ENCODE data around the gene LDLRAD4.

The LDLRAD4 gene

DNA sequence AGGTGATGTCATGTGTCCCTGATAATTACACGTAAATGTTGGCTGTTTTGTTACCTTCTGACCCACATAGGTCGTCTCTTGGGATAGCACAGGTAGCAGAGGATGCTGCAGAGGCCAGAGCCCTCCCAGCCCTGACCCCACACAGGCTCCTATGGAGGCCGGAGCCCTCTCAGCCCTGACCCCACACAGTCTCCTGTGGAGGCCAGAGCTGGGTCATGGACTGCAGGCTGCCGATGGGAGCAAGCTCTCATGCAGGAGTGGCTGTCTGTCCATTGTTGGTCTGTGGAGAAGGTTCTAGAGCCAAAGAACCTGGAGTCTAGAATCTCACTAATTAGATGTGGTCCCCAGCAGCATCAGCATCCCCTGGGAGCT is 155.5 kb downstream of the LDLRAD4 start:
- H3K4me3 ChIP-seq (ENCODE audit: low read length), result no peak overlapping the region
- no peaks in the 10 kb centered on the region for H3K36me3 ChIP-seq (ENCODE audit: insufficient read depth, low read length)
- peaks cover 10% of the 10 kb centered on the region for H3K4me1 ChIP-seq (ENCODE audit: control insufficient read depth, insufficient read depth, low read length)
- no peak overlapping the region for H3K9ac ChIP-seq (ENCODE audit: low read depth, low read length)
- no peaks in the 10 kb centered on the region for H3K9me3 ChIP-seq (replicated peaks; ENCODE audit: low read length)
- H3K4me2 ChIP-seq (ENCODE audit: low read length), result no peak overlapping the region
- no peaks in the 10 kb centered on the region for H3K27me3 ChIP-seq (ENCODE audit: control insufficient read depth, insufficient read depth, low read length)

GRCh38 chr18:13374468-13375301 is 156.1 kb downstream of the LDLRAD4 start:
- H3K4me1 ChIP-seq (ENCODE audit: control insufficient read depth, insufficient read depth, low read length), result peaks cover 10% of the 10 kb centered on the region

GRCh38 chr18:13375302-13376255 is 157.0 kb downstream of the LDLRAD4 start:
- Histone ChIP-seq H3K9me3 (replicated peaks; ENCODE audit: low read length) (no peaks in the 10 kb centered on the region), H3K27me3 (ENCODE audit: control insufficient read depth, insufficient read depth, low read length) (no peaks in the 10 kb centered on the region), H3K4me1 (ENCODE audit: control insufficient read depth, insufficient read depth, low read length) (peaks cover 10% of the 10 kb centered on the region), H3K4me3 (ENCODE audit: low read length) (peak overlapping the region; percentile 24), H3K9ac (ENCODE audit: low read depth, low read length) (no peak overlapping the region), H3K4me2 (ENCODE audit: low read length) (peak overlapping the region; percentile 40), H3K36me3 (ENCODE audit: insufficient read depth, low read length) (no peaks in the 10 kb centered on the region)

More at GRCh38 chr18:13374468-13375301, 156.1 kb downstream of the LDLRAD4 start:
- H3K4me2 ChIP-seq (ENCODE audit: low read length), result peak overlapping the region; percentile 40
- H3K9me3 ChIP-seq (replicated peaks; ENCODE audit: low read length), result no peaks in the 10 kb centered on the region
- no peak overlapping the region for H3K9ac ChIP-seq (ENCODE audit: low read depth, low read length)
- H3K4me3 ChIP-seq (ENCODE audit: low read length), result peak overlapping the region; percentile 24
- H3K27me3 ChIP-seq (ENCODE audit: control insufficient read depth, insufficient read depth, low read length), result no peaks in the 10 kb centered on the region
- H3K36me3 ChIP-seq (ENCODE audit: insufficient read depth, low read length), result no peaks in the 10 kb centered on the region

DNA sequence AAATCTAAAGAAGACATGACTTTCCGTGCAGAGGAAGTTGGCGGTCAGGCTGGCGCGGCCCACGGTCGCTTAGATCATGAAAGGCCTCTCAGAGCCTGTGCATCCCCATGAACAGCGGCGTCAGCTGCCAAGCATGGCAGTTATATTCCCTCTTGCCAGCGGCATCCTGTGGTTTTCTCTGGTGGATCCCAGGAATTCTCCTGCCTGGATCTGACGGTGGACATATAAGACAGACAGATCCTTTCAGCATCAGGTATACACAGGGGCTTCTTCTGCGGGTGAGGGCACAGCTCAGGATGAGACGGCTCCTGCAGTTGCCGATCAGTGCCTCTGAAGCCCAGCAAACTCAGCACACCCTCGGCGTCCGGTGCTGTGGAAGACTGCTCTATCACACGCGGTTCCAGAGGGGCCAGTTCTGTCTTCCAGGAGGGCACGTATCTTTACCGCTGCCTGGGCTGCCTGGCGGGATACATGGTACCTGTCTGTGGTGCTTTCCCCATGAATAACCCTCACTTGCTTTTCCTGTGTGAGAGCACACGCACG is 157.8 kb downstream of the LDLRAD4 start:
- no peak overlapping the region for H3K4me2 ChIP-seq (ENCODE audit: low read length)
- H3K9me3 ChIP-seq (replicated peaks; ENCODE audit: low read length), result no peaks in the 10 kb centered on the region
- no peaks in the 10 kb centered on the region for H3K36me3 ChIP-seq (ENCODE audit: insufficient read depth, low read length)
- H3K4me3 ChIP-seq (ENCODE audit: low read length), result no peak overlapping the region
- H3K9ac ChIP-seq (ENCODE audit: low read depth, low read length), result no peak overlapping the region
- H3K27me3 ChIP-seq (ENCODE audit: control insufficient read depth, insufficient read depth, low read length), result no peaks in the 10 kb centered on the region
- peaks cover 10% of the 10 kb centered on the region for H3K4me1 ChIP-seq (ENCODE audit: control insufficient read depth, insufficient read depth, low read length)

GRCh38 chr18:13376841-13377351 is 158.3 kb downstream of the LDLRAD4 start:
- Histone ChIP-seq H3K4me3 (ENCODE audit: low read length) (no peak overlapping the region), H3K9me3 (replicated peaks; ENCODE audit: low read length) (no peaks in the 10 kb centered on the region), H3K9ac (ENCODE audit: low read depth, low read length) (no peak overlapping the region), H3K4me1 (ENCODE audit: control insufficient read depth, insufficient read depth, low read length) (peaks cover 13% of the 10 kb centered on the region), H3K4me2 (ENCODE audit: low read length) (no peak overlapping the region), H3K36me3 (ENCODE audit: insufficient read depth, low read length) (no peaks in the 10 kb centered on the region), H3K27me3 (ENCODE audit: control insufficient read depth, insufficient read depth, low read length) (no peaks in the 10 kb centered on the region)

DNA sequence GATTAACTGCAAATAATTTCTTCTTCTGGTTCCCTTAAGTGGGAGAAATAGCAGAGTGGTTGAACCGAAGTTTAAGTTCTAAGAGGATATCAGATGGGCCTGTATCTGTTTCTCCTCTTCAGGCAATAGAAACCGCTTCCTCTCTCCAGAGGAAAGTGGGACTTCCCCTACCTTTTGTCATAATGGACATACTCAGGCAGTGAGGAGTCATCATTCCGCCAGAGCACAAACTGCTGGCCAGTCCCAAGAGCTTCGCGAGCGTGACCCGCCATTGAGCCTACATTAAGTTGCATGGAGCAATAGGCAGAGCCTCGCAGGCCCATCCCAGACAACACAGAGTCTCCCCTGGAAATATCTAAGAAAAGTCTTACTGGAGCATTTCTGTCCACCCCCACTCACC is 158.9 kb downstream of the LDLRAD4 start:
- no peaks in the 10 kb centered on the region for H3K27me3 ChIP-seq (ENCODE audit: control insufficient read depth, insufficient read depth, low read length)
- H3K4me2 ChIP-seq (ENCODE audit: low read length), result no peak overlapping the region
- H3K4me3 ChIP-seq (ENCODE audit: low read length), result no peak overlapping the region
- no peaks in the 10 kb centered on the region for H3K36me3 ChIP-seq (ENCODE audit: insufficient read depth, low read length)
- no peak overlapping the region for H3K9ac ChIP-seq (ENCODE audit: low read depth, low read length)
- no peaks in the 10 kb centered on the region for H3K9me3 ChIP-seq (replicated peaks; ENCODE audit: low read length)
- H3K4me1 ChIP-seq (ENCODE audit: control insufficient read depth, insufficient read depth, low read length), result peaks cover 19% of the 10 kb centered on the region

DNA sequence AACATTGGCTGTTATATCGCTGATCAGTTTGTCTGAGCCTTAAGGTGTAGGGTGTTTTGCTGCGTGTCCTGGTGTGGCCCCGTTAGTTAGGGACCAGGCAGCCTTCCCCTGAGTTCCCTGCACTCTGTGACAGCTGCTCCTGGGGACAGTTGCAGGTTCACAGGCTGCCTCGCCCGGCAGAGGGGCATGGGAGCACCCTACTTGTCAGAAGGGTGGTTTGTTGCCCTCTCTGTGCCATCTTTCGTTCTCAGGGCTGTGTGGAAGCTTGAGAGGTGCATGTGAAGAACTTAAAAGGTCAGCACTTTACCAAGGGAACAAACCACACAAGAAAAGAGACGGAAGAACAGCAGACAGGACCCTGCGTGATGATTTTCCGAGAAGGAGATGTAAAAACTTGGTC is 159.6 kb downstream of the LDLRAD4 start:
- Histone ChIP-seq H3K27me3 (ENCODE audit: control insufficient read depth, insufficient read depth, low read length) (no peaks in the 10 kb centered on the region), H3K36me3 (ENCODE audit: insufficient read depth, low read length) (no peaks in the 10 kb centered on the region), H3K4me3 (ENCODE audit: low read length) (no peak overlapping the region), H3K4me2 (ENCODE audit: low read length) (no peak overlapping the region), H3K9ac (ENCODE audit: low read depth, low read length) (no peak overlapping the region), H3K9me3 (replicated peaks; ENCODE audit: low read length) (no peaks in the 10 kb centered on the region), H3K4me1 (ENCODE audit: control insufficient read depth, insufficient read depth, low read length) (peaks cover 22% of the 10 kb centered on the region)

- Histone ChIP-seq H3K4me2 (ENCODE audit: low read length) (no peak overlapping the region), H3K4me1 (ENCODE audit: control insufficient read depth, insufficient read depth, low read length) (peaks cover 22% of the 10 kb centered on the region), H3K9ac (ENCODE audit: low read depth, low read length) (no peak overlapping the region), H3K9me3 (replicated peaks; ENCODE audit: low read length) (no peaks in the 10 kb centered on the region), H3K27me3 (ENCODE audit: control insufficient read depth, insufficient read depth, low read length) (no peaks in the 10 kb centered on the region), H3K36me3 (ENCODE audit: insufficient read depth, low read length) (no peaks in the 10 kb centered on the region), H3K4me3 (ENCODE audit: low read length) (no peak overlapping the region)
Observed at GRCh38 chr18:13379062-13379865, 160.7 kb downstream of the LDLRAD4 start.

- Histone ChIP-seq H3K9ac (ENCODE audit: low read depth, low read length) (no peak overlapping the region), H3K4me1 (ENCODE audit: control insufficient read depth, insufficient read depth, low read length) (peaks cover 17% of the 10 kb centered on the region), H3K36me3 (ENCODE audit: insufficient read depth, low read length) (no peaks in the 10 kb centered on the region), H3K4me3 (ENCODE audit: low read length) (no peak overlapping the region), H3K27me3 (ENCODE audit: control insufficient read depth, insufficient read depth, low read length) (no peaks in the 10 kb centered on the region), H3K9me3 (replicated peaks; ENCODE audit: low read length) (no peaks in the 10 kb centered on the region), H3K4me2 (ENCODE audit: low read length) (no peak overlapping the region)
Observed at GRCh38 chr18:13379930-13380690, 161.6 kb downstream of the LDLRAD4 start.

- H3K4me1 ChIP-seq (ENCODE audit: control insufficient read depth, insufficient read depth, low read length), result peaks cover 12% of the 10 kb centered on the region
Observed at GRCh38 chr18:13380691-13381070, 162.1 kb downstream of the LDLRAD4 start.

More at GRCh38 chr18:13380691-13381070, 162.1 kb downstream of the LDLRAD4 start:
- Histone ChIP-seq H3K9ac (ENCODE audit: low read depth, low read length) (no peak overlapping the region), H3K9me3 (replicated peaks; ENCODE audit: low read length) (no peaks in the 10 kb centered on the region), H3K4me2 (ENCODE audit: low read length) (no peak overlapping the region), H3K36me3 (ENCODE audit: insufficient read depth, low read length) (no peaks in the 10 kb centered on the region), H3K4me3 (ENCODE audit: low read length) (no peak overlapping the region), H3K27me3 (ENCODE audit: control insufficient read depth, insufficient read depth, low read length) (no peaks in the 10 kb centered on the region)

All from skeletal muscle satellite cell (primary cell).